Measurements from ENCODE around the gene CCR5.

DNA sequence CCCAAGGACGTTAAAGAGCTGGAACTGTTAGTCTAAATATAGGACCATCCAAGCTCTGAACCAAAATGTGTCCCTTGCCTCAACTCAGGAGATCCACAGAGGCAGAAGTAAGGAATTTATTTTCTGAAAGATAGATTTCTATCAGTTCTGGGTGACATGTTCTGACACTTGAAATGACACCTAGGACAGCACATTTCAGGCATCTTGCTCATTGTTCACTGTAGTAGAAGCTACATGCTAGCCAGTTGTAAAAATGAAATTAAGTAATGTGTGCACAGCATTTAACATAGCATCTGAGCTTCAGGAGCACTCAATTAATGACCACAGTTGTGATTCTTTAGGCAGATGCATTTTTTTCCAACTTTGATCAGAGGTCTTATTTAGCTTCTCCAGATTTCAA, 16.3 kb upstream of the CCR5 start:
- TF ChIP-seq EZH2 (optimal IDR thresholded peaks at IDR 0.05; ENCODE audit: low read depth, low read length), result no peak
- TF ChIP-seq, protein P1, sequence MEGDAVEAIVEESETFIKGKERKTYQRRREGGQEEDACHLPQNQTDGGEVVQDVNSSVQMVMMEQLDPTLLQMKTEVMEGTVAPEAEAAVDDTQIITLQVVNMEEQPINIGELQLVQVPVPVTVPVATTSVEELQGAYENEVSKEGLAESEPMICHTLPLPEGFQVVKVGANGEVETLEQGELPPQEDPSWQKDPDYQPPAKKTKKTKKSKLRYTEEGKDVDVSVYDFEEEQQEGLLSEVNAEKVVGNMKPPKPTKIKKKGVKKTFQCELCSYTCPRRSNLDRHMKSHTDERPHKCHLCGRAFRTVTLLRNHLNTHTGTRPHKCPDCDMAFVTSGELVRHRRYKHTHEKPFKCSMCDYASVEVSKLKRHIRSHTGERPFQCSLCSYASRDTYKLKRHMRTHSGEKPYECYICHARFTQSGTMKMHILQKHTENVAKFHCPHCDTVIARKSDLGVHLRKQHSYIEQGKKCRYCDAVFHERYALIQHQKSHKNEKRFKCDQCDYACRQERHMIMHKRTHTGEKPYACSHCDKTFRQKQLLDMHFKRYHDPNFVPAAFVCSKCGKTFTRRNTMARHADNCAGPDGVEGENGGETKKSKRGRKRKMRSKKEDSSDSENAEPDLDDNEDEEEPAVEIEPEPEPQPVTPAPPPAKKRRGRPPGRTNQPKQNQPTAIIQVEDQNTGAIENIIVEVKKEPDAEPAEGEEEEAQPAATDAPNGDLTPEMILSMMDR (IDR thresholded peaks at IDR 0.05; ENCODE audit: low read length), result no peak

All from MM.1S (cell line).